ENCODE measurements around the gene ENTPD3.
"Not testable (repeated sequence)": the region's sequence is repeated elsewhere in the genome, so short reads cannot be mapped to it uniquely, and the experiment has no call there.

The ENTPD3 gene

DNA sequence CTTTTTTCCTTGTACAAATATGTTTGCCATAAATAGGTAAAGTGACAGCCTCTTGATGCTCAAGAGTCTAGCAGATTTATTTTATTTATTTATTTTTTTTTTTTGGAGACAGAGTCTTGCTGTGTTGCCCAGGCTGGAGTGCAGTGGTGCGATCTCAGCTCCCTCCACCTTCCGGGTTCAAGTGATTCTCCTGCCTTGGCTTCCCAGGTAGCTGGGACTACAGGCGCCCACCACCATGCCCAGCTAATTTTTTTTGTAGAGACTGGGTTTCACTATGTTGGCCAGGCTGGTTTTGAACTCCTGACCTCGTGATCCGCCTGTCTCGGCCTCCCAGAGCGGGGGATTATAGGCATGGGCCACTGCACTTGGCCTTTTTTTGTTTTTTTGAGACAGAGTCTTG is 75.9 kb downstream of the ENTPD3 start:
- not testable (repeated sequence) for DNase-seq

DNA sequence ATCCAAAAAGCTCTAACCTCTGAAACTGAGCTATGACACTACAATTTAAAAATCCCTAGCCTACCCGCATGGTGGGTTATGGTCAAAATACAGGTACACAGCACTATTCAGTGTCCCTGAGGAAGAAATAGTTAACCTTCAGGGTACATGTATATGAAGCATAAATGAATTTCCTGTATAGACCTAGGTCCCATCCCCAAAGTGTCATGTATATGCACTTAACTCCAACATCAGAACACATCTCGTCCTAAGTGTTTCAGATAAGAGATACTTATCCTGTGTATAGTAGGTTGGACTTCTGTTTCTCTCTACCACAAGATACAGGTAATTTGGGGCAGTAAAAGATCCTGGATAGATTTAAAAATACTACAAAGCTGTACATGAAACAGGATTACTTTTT is 76.6 kb downstream of the ENTPD3 start:
- DNase-seq: no peak

GRCh38 chr3:40464339-40465110 is 77.5 kb downstream of the ENTPD3 start:
- no peak for DNase-seq

GRCh38 chr3:40465111-40465407 is 78.1 kb downstream of the ENTPD3 start:
- DNase-seq: no peak

- no peak for DNase-seq
These were observed 78.5 kb downstream of the ENTPD3 start for GRCh38 chr3:40465456-40465855.

- DNase-seq: no peak
These were observed 81.0 kb downstream of the ENTPD3 start for GRCh38 chr3:40468018-40468417.

DNA sequence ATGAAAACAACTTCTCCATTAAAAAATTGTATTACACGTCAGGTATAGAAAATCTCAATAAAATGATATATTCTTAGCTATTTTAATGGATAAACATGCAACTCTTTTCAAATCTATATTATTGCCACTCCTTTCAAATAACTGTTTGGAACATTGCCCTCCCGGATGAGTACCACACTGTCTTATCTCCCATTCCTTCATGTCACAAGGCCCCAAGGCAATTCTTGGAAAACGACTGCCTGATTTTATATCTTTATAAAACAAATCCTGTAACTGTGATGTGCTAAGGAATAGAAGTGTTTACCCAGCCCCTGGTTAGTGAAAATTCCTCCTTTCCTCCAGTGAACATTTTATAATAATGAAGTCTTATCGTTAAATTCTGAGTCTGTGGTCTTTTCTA is 83.7 kb downstream of the ENTPD3 start:
- DNase-seq: no peak

- DNase-seq: peak; percentile 68 to 89
These were observed 89.8 kb downstream of the ENTPD3 start, which contains the start of gene ZNF619 for GRCh38 chr3:40476478-40477470. TSS of gene ZNF619 (plus strand) at chr3:40477122. CDS start at chr3:40477980, 858 bp downstream.

DNA sequence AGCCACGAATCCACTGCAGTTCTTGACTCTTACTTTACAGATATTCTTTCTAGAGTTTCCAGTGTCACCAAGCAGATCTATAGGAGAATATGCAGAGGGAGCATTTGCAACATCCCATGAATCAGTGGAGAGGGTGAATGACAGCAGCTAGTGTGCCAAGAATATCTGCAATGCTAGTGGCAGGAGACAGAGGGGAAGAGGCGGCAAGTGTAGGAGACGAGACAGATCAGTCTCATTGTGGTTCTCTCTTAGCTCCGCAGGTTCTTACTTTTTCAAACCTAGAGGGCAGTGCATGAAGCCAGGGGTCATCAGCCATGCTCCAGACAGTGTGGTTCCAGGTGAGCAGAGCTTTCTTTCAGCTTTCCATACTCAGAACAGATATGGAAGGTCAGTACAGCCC is 90.7 kb downstream of the ENTPD3 start:
- peak; percentile 23 to 37 for DNase-seq
